HG02970 (cell line): ENCODE data around the gene GDF11.
"Not testable (repeated sequence)": the region's sequence is repeated elsewhere in the genome, so short reads cannot be mapped to it uniquely, and the experiment has no call there.

ENCODE experiments used
- ATAC-seq: cut with Tn5 transposase; IDR thresholded peaks from one replicate; pipeline ENCODE4 v1.9.1; 2021; ENCODE audit warnings: mild to moderate bottlenecking, moderate library complexity, moderate number of reproducible peaks; ENCODE audit not compliant: unreplicated experiment, low FRiP score

The GDF11 gene

DNA sequence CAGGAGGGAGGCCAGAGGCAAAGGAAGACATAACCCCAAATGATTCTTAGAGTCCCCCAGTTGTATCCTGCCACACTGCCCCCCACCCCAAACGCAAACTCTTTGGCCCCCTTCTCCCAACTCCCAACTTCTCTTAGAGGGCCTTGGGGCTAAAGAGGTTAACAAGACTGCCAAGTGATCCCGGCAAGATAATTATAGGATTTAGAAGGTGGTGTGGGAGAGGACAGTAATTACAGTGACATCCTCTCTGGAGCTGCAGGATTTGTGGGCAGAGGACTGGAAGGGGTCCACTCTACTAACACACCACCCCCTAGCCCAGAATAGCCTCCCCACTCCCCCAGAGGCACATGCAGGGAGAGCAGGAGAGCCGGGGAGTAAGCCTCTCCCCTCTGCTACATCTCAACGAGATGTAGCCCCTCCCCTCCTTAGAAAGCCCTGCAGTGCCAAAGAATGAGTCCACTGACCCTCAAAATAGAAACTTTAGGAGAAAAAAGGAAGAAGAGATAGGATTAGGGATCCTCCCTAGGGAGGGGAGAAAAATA lies 5.3 kb upstream of the GDF11 start:
- peak; percentile 7 for ATAC-seq

DNA sequence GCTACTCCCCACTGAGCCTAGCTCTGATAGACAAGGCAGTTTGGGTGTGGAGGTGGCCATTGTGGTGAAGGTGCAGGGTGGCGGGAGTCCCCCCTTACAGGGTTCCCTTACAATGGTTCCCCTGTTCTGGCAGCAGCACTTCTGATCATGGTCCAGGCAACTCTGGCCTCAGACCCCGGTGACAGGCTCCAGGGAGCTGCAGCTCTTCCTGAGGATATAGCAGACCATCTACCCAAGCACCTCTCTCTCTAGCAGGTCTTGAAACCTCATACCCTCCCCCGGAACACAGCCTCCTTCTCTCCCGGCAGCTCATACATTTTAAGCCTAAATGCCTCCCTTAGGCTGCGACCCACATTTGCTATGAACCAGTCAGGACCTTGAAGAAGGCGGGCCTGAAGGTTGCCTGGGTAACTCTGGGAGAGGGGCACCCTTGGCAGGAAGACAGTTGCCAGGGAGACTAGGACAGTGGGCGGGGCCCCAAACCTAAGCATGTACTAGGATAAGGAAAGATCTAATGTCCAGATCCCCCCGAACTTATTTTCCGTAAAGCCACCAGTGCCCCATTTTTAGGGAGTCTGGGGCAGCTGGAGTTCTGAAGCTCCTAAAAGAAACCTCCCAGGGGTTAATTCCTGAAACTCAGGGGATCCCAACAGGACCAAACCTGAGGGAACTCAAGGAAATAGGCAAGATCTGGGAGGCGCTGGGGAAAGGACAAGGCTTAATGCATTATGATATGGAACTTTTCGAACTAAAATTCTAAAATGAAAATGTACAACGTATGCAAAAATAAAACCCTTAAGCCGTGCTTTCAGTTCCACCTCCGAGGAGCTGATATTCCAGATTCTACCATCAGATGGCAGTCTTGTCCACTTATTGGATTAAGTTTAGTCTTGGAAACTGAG lies 4.5 kb upstream of the GDF11 start:
- peak; percentile 74 for ATAC-seq

GRCh38 chr12:55739025-55739378 lies 3.9 kb upstream of the GDF11 start:
- no peak for ATAC-seq

GRCh38 chr12:55741931-55742680 lies 816 bp upstream of the GDF11 start:
- ATAC-seq = no peak

DNA sequence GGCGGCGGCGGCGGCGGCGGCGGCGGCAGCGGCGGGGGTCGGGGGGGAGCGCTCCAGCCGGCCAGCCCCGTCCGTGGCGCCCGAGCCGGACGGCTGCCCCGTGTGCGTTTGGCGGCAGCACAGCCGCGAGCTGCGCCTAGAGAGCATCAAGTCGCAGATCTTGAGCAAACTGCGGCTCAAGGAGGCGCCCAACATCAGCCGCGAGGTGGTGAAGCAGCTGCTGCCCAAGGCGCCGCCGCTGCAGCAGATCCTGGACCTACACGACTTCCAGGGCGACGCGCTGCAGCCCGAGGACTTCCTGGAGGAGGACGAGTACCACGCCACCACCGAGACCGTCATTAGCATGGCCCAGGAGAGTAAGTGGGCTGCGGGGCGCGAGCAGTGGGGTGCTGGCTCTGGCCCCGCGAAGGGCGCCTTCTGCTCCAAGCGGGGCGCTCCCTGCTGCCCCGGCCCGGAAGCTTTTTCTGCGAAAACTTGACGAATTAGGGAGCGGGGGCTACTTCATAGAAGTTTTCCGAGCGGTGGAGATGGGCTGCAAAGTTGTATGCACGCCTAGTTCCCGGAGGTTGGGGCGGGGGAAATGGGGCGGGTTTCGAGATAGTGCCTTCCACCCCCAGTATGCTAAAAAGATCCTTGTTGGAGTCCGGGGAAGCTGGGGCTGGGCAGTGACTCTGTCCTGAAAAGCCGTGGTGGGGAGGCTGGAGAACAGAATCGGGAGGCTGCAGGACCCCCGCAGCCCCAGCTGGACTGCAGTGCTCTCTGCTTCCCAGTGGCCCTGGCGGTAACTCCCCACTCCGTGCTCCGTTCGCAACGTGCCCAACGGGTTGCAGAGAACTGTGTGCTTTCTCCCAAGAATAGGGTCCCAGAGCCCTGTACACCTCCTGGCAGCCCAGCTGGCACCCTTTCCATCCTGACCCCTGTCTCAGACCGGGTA lies 751 bp downstream of the GDF11 start:
- ATAC-seq = no peak

DNA sequence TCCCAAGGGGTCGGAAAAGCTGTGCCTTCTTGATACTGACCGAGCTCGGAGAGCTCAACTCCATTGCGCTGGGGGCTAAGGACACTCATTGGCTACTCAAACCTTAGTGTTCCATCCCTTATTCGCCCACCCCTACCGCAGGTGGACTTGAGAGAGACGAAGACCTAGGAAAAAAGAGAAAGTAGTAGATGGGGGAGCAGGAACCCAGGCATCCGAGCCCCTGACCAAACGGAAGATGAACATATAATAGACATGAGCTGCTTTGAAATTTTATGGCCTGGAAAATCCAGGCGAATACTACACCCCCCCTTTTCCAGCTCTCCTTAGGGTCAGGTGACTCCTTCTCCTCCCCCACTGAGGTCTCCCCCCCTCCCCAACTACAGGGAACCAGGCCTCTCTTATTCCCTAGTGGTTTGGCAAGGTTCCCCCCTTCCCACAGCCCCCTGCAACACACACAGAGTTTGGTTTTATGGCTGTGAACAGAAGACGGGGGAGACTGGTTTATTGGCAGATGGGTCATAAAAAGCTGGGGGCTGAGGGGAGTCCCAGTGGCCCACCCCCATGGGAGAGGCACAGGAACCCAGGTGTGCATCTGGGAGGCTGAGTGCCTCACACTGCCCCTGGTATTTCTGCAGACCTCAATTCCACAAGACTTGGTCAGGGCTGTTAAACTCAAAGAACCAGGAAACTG lies 1.6 kb downstream of the GDF11 start:
- no peak for ATAC-seq

GRCh38 chr12:55745361-55746173 lies 2.6 kb downstream of the GDF11 start:
- no peak for ATAC-seq

- no peak for ATAC-seq
Measured at GRCh38 chr12:55746174-55746912, 3.4 kb downstream of the GDF11 start.

- no peak for ATAC-seq
Measured at GRCh38 chr12:55746913-55747231, 4.0 kb downstream of the GDF11 start.

- ATAC-seq = no peak
Measured at GRCh38 chr12:55748230-55748993, 5.5 kb downstream of the GDF11 start.

DNA sequence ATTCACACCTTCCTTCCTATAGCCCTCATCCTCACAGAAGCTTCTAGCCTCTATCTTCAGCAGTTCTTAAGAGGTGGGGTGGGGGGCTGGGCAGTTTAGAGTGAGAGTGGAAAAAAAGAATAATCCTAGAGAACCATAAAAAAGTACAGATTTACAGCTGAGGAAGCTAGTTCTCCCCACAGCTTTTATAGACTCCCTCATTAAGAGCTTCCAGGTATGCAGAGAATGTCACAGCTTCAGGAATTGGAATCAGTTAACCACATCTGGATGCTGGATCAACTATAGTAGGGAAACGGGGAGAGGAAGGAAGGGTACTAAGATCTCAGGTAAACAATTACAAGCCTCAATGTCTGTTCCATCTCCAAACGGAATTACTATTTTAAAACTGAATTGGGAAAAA lies 12.3 kb downstream of the GDF11 start:
- no peak for ATAC-seq

DNA sequence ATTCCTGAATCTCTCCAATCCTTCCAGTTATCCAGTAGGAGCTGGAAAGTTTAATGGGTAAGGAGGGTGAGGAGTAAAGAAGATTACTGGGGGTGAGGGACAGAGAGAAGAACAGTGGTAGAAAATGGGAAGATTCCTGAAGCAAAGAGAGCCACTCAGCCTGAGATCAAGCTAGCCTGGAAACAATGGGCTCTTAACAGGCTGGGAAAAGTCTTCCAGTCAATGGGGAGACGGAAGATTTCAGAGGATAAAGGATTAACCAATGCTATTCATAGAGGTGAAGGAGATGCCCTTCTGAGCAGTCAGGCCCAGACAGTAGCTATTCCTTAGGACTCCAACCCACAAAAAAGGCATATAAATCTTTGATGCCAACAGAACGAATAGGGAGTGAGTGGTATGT lies 14.8 kb downstream of the GDF11 start:
- ATAC-seq = no peak

DNA sequence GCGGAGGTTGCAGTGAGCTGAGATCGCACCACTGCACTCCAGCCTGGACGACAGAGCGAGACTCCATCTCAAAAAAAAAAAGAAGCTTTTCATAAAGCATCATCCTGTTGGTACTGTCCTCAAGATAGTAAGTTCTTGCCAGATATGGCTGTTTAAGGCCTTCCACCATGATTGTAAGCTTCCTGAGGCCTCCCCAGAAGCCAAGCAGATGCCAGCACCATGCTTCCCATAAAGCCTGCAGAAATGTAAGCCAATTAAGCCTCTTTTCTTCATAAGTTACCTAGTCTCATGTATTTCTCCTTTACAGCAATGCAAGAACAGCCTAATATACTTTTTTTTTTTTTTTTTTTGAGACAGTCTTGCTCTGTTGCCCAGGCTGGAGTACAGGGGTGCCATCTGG lies 15.7 kb downstream of the GDF11 start:
- not testable (repeated sequence) for ATAC-seq

DNA sequence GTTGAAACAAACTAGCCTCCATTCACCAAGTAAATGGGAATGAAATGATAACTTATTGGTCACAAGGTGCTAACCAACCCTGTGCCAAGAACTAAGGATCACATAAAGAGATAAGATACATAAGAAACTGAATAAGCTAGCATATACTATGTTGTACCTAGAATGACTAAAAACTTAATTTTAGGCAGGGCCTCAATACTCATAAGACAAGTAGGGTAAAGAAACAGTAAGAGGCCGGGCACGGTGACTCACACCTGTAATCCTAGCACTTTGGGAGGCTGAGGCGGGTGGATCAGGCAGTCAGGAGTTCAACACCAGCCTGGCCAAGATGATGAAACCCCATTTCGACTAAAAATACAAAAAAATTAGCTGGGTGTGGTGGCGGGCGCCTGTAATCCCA lies 17.7 kb downstream of the GDF11 start:
- no peak for ATAC-seq

- no peak for ATAC-seq
Measured at GRCh38 chr12:55762646-55763045, 19.7 kb downstream of the GDF11 start.

GRCh38 chr12:55765736-55766290 lies 22.9 kb downstream of the GDF11 start:
- ATAC-seq = no peak

- ATAC-seq = no peak
Measured at GRCh38 chr12:55767156-55767555, 24.2 kb downstream of the GDF11 start.
